ENCODE measurements around the gene R3HCC1L.

Gene R3HCC1L

GRCh38 chr10:98100476-98100875 is 34.0 kb upstream of the R3HCC1L start:
- ATAC-seq: no peak
- no peak for TF ChIP-seq CSDC2 (CRISPR knock-in tag; IDR thresholded peaks at IDR 0.05)
- TF ChIP-seq TCF4 (CRISPR knock-in tag; IDR thresholded peaks at IDR 0.05; ENCODE audit: borderline replicate concordance): no peak
- TF ChIP-seq SNAI2 (CRISPR knock-in tag; IDR thresholded peaks at IDR 0.05): no peak
- TF ChIP-seq ZNF565 (CRISPR knock-in tag; conservative IDR thresholded peaks at IDR 0.05; ENCODE audit: low read depth): no peak
- no peak for TF ChIP-seq OSR1 (CRISPR knock-in tag; IDR thresholded peaks at IDR 0.05)
- no peak for TF ChIP-seq BACH2 (CRISPR knock-in tag; IDR thresholded peaks at IDR 0.05; ENCODE audit: borderline replicate concordance)
- TF ChIP-seq POU6F1 (CRISPR knock-in tag; IDR thresholded peaks at IDR 0.05; ENCODE audit: borderline replicate concordance, low read depth): no peak
- no peak for TF ChIP-seq CSRNP3 (CRISPR knock-in tag; IDR thresholded peaks at IDR 0.05)
- no peak for TF ChIP-seq ARNTL (CRISPR knock-in tag; IDR thresholded peaks at IDR 0.05; ENCODE audit: borderline replicate concordance, low read depth)
- TF ChIP-seq ZNF8 (CRISPR knock-in tag; IDR thresholded peaks at IDR 0.05): no peak
- no peak for TF ChIP-seq ESRRG (CRISPR knock-in tag; IDR thresholded peaks at IDR 0.05)
- TF ChIP-seq ZFP3 (CRISPR knock-in tag; IDR thresholded peaks at IDR 0.05): no peak
- TF ChIP-seq ISL1 (CRISPR knock-in tag; IDR thresholded peaks at IDR 0.05): no peak
- no peak for TF ChIP-seq ZNF70 (CRISPR knock-in tag; IDR thresholded peaks at IDR 0.05)
- TF ChIP-seq TOX (CRISPR knock-in tag; IDR thresholded peaks at IDR 0.05; ENCODE audit: borderline replicate concordance): no peak
- no peak for TF ChIP-seq TSHZ2 (CRISPR knock-in tag; IDR thresholded peaks at IDR 0.05)
- TF ChIP-seq RARB (CRISPR knock-in tag; IDR thresholded peaks at IDR 0.05): no peak

- ATAC-seq: no peak
- TF ChIP-seq TOX (CRISPR knock-in tag; IDR thresholded peaks at IDR 0.05; ENCODE audit: borderline replicate concordance) (no peak), CREB5 (CRISPR knock-in tag; IDR thresholded peaks at IDR 0.05; ENCODE audit: low read depth) (no peak), ZC3H10 (CRISPR knock-in tag; IDR thresholded peaks at IDR 0.05) (no peak), ZFP30 (CRISPR knock-in tag; IDR thresholded peaks at IDR 0.05) (no peak), ZNF8 (CRISPR knock-in tag; IDR thresholded peaks at IDR 0.05) (no peak), CSRNP3 (CRISPR knock-in tag; IDR thresholded peaks at IDR 0.05) (no peak), TSHZ2 (CRISPR knock-in tag; IDR thresholded peaks at IDR 0.05) (no peak), OSR1 (CRISPR knock-in tag; IDR thresholded peaks at IDR 0.05) (no peak), ESRRG (CRISPR knock-in tag; IDR thresholded peaks at IDR 0.05) (no peak), ISL1 (CRISPR knock-in tag; IDR thresholded peaks at IDR 0.05) (no peak), ARNTL (CRISPR knock-in tag; IDR thresholded peaks at IDR 0.05; ENCODE audit: borderline replicate concordance, low read depth) (no peak), SNAI2 (CRISPR knock-in tag; IDR thresholded peaks at IDR 0.05) (no peak), ZNF70 (CRISPR knock-in tag; IDR thresholded peaks at IDR 0.05) (no peak)
Measured at GRCh38 chr10:98101366-98101765, 33.1 kb upstream of the R3HCC1L start.
